Adrenal gland (tissue), 5 donors: ENCODE measurements around the gene RAD9B.

ENCODE experiments used
- CTCF ChIP-seq, 6 experiments: fragments of 450-650 bp in 4 of 6; fragments of 200-600 bp in 2 of 6; sonication (generic) in 1 of 6; IDR thresholded peaks; 1 replicate in 5 of 6; 2 replicates in 1 of 6; pipeline versions ENCODE4 v1.5.1 to v1.8.0; 2016 to 2021; ENCODE audit warnings: antibody characterized with exemption in 6 of 6, mild to moderate bottlenecking in 2 of 6, moderate library complexity in 1 of 6
- POLR2A ChIP-seq, 2 donors: fragments of 450-650 bp; IDR thresholded peaks; one replicate each; pipeline ENCODE4 v1.6.1; 2017; ENCODE audit warnings: antibody characterized with exemption in 2 of 2, mild to moderate bottlenecking in 2 of 2, moderate library complexity in 1 of 2
- donor health status: DM: no; HTN: no; CAD: no.

- TF ChIP-seq POLR2A (IDR thresholded peaks at IDR 0.05) = no peak
- no peak for TF ChIP-seq CTCF (IDR thresholded peaks at IDR 0.05)
These were observed 35.3 kb upstream of the RAD9B start for GRCh38 chr12:110466791-110467190.
